ENCODE data around the gene CPT1A. TPM values are rescaled to one million over a fixed set of nuclear protein-coding genes. Genes with fewer than 3 reads are reported as not detected.

The CPT1A gene
- polyA plus RNA-seq, 1 donor (not counting 4 experiments of a cell fraction or from before 2014, with no cell fraction given): 12.9 TPM

DNA sequence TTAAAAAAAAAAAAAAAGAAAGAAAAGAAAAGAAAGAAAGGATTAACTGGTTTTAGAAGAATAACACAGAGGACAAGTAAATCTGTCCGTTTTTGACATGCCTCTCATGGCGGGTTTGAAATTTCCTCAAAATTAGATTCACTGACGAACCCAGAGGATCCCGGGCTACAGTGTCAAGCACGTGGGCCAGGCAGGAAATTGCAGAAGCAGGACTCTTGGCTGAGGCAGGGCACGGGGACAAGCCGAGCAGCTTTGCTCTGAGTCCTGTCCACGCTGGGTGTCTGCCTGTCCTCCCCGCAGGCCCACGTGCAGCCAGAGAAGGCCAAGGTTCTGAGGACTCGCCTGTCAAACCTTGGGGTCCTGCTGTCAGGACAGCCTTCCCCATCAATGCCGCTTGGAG lies 132.7 kb downstream of the CPT1A start:
- TF ChIP-seq, protein P1, sequence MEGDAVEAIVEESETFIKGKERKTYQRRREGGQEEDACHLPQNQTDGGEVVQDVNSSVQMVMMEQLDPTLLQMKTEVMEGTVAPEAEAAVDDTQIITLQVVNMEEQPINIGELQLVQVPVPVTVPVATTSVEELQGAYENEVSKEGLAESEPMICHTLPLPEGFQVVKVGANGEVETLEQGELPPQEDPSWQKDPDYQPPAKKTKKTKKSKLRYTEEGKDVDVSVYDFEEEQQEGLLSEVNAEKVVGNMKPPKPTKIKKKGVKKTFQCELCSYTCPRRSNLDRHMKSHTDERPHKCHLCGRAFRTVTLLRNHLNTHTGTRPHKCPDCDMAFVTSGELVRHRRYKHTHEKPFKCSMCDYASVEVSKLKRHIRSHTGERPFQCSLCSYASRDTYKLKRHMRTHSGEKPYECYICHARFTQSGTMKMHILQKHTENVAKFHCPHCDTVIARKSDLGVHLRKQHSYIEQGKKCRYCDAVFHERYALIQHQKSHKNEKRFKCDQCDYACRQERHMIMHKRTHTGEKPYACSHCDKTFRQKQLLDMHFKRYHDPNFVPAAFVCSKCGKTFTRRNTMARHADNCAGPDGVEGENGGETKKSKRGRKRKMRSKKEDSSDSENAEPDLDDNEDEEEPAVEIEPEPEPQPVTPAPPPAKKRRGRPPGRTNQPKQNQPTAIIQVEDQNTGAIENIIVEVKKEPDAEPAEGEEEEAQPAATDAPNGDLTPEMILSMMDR (optimal IDR thresholded peaks at IDR 0.05 in 1 of 3, IDR thresholded peaks at IDR 0.05 in 1 of 3, conservative IDR thresholded peaks at IDR 0.05 in 1 of 3; ENCODE audit: extremely low read depth in 1 of 3, insufficient read depth in 2 of 3, low read length in 3 of 3): no peak
- no peak for TF ChIP-seq EZH2 (IDR thresholded peaks at IDR 0.05; ENCODE audit: low read length)
- FAIRE-seq: no peak
- no peaks in the 10 kb centered on the region for H4K20me1 ChIP-seq (ENCODE audit: control insufficient read depth, extremely low read depth, insufficient read depth, low read length)

DNA sequence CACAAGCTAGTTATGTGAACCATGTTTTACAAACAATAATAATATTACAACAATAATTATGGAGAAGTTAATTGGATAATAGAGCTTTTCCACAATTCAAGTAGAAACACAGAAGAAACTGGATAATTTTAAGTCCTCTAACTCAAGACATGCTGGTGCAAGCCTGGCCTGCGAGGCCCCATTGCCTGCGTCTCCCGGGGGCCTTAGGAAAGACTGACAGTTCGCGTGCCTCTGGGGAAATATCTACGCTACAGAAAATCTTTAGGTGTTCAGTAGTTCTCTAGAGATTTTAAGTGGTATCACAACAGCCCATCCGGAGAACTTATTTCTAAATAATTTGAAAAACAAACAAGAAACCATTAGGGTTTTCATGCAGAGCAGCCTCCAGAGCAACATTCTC lies 134.2 kb downstream of the CPT1A start:
- Histone ChIP-seq H2AFZ (ENCODE audit: control insufficient read depth, low read length) (no peak overlapping the region), H4K20me1 (ENCODE audit: control insufficient read depth, extremely low read depth, insufficient read depth, low read length) (no peaks in the 10 kb centered on the region), H3K27me3 (ENCODE audit: control insufficient read depth, extremely low read depth, insufficient read depth, low read length) (no peaks in the 10 kb centered on the region), H3K27ac (ENCODE audit: control insufficient read depth, insufficient read depth, low read length) (no peak overlapping the region), H3K9ac (ENCODE audit: control insufficient read depth, extremely low read depth, insufficient read depth, low read length) (no peak overlapping the region), H3K36me3 (ENCODE audit: control insufficient read depth in 2 of 2, extremely low read depth in 1 of 2, insufficient read depth in 2 of 2, low read length in 2 of 2) (no peaks in the 10 kb centered on the region), H3K9me1 (ENCODE audit: control insufficient read depth, extremely low read depth, insufficient read depth, low read length) (no peaks in the 10 kb centered on the region), H3K79me2 (ENCODE audit: control insufficient read depth, insufficient read depth, low read length) (no peaks in the 10 kb centered on the region), H3K4me1 (ENCODE audit: control insufficient read depth, extremely low read depth, insufficient read depth, low read length) (no peaks in the 10 kb centered on the region), H3K4me2 (ENCODE audit: control insufficient read depth, extremely low read depth, insufficient read depth, low read depth, low read length) (no peak overlapping the region), H3K4me3 (ENCODE audit: control insufficient read depth in 2 of 3, extremely low read depth in 1 of 3, insufficient read depth in 2 of 3, low read depth in 1 of 3, low read length in 3 of 3) (no peak overlapping the region), H3K9me3 (ENCODE audit: control insufficient read depth, low read depth, low read length) (no peaks in the 10 kb centered on the region)
- FAIRE-seq (no peak), DNase-seq (ENCODE audit: low read depth, low spot score) (no peak)
- dilution Hi-C loops (cut with MboI; ENCODE audit: extremely low pct_ligation_motif_present, low sequenced_read_pairs): no loop called here
- TF ChIP-seq, protein P1 (optimal IDR thresholded peaks at IDR 0.05 in 1 of 3, IDR thresholded peaks at IDR 0.05 in 1 of 3, conservative IDR thresholded peaks at IDR 0.05 in 1 of 3; ENCODE audit: extremely low read depth in 1 of 3, insufficient read depth in 2 of 3, low read length in 3 of 3): no peak
- no peak for TF ChIP-seq EZH2 (IDR thresholded peaks at IDR 0.05; ENCODE audit: low read length)

More for the DNA sequence above, 132.7 kb downstream of the CPT1A start:
- H3K4me1 ChIP-seq (ENCODE audit: control insufficient read depth, extremely low read depth, insufficient read depth, low read length): no peaks in the 10 kb centered on the region
- H3K79me2 ChIP-seq (ENCODE audit: control insufficient read depth, insufficient read depth, low read length): no peaks in the 10 kb centered on the region
- H3K27me3 ChIP-seq (ENCODE audit: control insufficient read depth, extremely low read depth, insufficient read depth, low read length): peaks cover 4% of the 10 kb centered on the region
- no peaks in the 10 kb centered on the region for H3K9me1 ChIP-seq (ENCODE audit: control insufficient read depth, extremely low read depth, insufficient read depth, low read length)
- dilution Hi-C loops (cut with MboI; ENCODE audit: extremely low pct_ligation_motif_present, low sequenced_read_pairs): no loop called here
- no peaks in the 10 kb centered on the region for H3K9me3 ChIP-seq (ENCODE audit: control insufficient read depth, low read depth, low read length)
- no peak overlapping the region for H3K4me3 ChIP-seq (ENCODE audit: control insufficient read depth in 2 of 3, extremely low read depth in 1 of 3, insufficient read depth in 2 of 3, low read depth in 1 of 3, low read length in 3 of 3)
- no peak for DNase-seq (ENCODE audit: low read depth, low spot score)
- no peak overlapping the region for H3K4me2 ChIP-seq (ENCODE audit: control insufficient read depth, extremely low read depth, insufficient read depth, low read depth, low read length)
- no peak overlapping the region for H2AFZ ChIP-seq (ENCODE audit: control insufficient read depth, low read length)
- no peaks in the 10 kb centered on the region for H3K36me3 ChIP-seq (ENCODE audit: control insufficient read depth in 2 of 2, extremely low read depth in 1 of 2, insufficient read depth in 2 of 2, low read length in 2 of 2)
- no peak overlapping the region for H3K9ac ChIP-seq (ENCODE audit: control insufficient read depth, extremely low read depth, insufficient read depth, low read length)
- no peak overlapping the region for H3K27ac ChIP-seq (ENCODE audit: control insufficient read depth, insufficient read depth, low read length)
